SIG-M5 treated with dmso at 0.1 percent for 504 hours (cell line): ENCODE data around the gene AUNIP.

Source experiments
- DNase-seq: peaks from one replicate; lab custom pipeline; 2025; ENCODE audit not compliant: unreplicated experiment; lab: John Stamatoyannopoulos, UW

The AUNIP gene

GRCh38 chr1:25797939-25798338 is 61.3 kb downstream of the AUNIP start:
- DNase-seq, result peak; percentile 26

GRCh38 chr1:25796811-25797458 is 62.3 kb downstream of the AUNIP start:
- peak; percentile 72 for DNase-seq

DNA sequence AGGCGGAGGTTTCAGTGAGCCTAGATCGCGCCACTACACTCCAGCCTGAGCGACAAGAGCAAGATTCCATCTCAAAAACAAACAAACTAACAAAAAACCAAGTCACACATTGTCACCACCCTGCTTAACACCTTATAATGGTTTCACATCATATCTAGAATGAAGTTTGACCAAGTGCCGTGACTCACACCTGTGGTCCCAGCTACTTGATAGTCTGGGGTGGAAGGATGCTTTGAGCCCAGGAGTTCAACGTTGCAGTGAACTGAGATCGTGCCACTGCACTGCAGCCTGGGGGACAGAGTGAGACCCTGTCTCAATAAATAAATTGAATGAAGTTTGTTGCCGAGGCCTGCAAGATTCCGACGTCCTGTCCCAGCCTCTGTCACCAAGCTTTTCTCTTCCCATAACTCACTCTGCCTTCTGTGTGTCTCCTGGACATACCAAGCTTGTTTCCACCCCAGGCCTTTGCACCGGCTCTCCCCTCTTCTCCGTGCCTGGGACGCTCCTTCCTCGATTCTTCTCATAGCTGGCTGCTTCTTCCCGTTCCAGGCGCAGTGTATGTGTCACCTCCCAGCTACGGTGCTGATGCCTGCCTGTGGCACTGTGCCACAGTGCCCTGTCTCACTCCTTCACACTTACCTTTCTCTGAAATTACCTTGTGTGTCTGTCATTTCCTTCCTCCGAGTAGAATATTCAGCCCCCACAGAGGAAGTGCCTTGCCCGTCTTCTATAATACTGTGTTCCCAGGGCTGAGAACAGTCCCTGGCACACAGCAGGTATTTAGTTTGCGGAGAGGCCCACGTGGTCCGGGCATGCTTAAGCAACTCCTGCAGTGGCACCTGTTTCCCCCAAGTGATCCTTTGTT is 63.1 kb downstream of the AUNIP start:
- no peak for DNase-seq

GRCh38 chr1:25795211-25795610 is 64.0 kb downstream of the AUNIP start:
- DNase-seq, result no peak

GRCh38 chr1:25794325-25794724 is 64.9 kb downstream of the AUNIP start:
- no peak for DNase-seq

DNA sequence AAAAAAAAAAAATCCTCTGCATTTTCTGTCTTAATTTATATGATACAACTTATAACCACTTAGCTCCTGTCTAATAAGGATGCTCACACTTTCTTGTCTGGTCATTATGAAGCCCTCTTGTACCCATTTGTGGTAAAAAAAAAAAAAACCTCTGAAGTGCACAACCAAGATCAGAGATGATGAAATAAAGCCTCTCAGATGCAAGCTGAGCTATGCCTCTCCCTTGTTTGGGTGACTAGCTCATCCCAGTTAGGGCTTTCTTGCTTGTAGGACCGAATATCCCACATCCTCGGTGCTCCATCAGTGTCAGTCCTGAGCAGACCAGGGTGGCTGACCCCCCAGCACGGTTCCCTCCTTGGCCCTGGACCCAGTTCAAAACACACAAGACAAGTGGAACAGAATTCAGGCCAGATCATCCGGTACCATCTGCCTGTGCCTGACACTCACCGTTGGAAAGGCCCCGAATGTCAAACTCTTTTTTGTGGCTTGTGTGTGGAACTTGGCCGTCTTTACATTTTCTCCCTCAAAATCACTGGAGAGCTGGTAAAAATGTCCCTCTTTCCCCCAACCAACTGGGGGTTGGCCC is 65.6 kb downstream of the AUNIP start:
- no peak for DNase-seq

GRCh38 chr1:25792115-25792514 is 67.1 kb downstream of the AUNIP start:
- DNase-seq, result no peak

DNA sequence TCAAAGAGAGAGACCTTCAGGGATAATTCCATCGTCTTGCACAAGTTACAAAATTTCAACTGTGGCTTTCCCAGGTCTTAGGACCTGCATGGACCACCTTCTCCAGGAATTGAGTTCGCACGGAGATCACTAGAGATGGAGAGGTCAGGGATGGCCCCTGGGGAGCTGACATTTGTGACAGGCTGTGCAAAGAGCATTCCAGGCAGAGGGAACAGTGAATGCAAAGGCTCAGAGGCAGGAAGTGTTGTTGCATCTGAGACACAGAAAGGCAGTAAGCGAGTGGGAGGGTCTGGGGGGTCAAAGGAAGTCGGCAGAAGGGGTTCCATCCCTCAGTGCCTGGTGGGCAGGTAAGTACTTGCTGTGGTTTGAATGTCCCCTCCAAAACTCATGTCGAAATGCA is 68.8 kb downstream of the AUNIP start:
- DNase-seq, result no peak

DNA sequence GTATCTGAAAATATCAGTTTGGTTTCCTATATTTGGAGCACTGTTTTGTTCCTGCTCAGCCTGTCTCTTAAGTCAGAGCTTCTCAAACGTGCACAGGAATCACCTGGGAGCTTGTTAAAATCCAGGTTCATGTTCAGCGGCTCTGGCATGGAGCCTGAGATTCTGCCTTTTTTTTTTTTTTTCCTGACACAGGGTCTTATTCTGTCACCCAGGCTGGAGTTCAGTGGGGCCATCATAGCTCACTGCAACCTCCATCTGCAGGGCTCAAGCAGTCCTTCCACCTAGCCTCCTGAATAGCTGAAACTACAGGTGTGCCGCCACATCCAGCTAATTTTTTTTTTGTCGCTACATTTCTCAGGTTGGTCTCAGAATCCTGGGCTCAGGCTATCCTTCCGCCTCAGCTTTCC is 71.5 kb downstream of the AUNIP start:
- no peak for DNase-seq

DNA sequence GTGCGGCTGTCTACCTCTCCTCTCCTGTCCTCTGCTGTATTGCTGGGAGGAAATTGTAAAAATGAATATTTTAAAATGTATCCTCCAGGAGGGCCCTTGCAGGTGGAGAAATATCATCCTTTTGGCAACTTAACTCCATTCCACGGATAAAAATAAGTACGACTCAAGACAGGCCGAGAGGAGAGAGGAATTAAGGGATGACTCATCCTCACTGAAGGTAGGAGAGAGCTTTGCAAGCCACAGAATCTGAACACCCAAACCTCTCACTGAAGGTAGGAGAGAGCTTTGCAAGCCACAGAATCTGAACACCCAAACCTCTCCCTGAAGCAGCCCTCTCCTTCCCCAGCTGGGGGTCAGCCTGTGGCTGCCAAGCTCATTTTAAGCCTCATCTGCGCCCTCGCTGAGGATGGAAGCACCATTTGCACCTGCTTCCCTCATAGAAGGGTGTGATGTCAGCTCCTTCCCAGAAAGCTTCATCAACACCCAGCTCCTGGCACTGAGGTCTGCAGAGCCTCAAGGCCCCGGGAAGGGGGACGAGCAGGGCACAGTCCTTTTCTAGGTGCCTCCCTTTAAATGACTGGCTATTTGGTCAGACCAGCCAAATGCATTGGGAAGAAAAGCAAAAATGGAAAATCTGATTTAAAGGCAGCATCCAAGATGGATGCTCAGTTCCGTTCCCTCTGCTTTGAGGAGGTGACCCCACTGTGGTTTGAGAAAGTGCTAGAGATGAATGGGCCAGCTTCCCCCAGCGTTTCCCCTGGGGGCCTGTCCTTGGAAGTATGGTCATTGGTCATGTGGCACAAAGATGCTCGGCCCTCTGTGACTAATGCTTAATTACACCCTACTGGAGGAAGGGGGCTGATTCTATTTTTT is 72.1 kb downstream of the AUNIP start:
- DNase-seq, result no peak

DNA sequence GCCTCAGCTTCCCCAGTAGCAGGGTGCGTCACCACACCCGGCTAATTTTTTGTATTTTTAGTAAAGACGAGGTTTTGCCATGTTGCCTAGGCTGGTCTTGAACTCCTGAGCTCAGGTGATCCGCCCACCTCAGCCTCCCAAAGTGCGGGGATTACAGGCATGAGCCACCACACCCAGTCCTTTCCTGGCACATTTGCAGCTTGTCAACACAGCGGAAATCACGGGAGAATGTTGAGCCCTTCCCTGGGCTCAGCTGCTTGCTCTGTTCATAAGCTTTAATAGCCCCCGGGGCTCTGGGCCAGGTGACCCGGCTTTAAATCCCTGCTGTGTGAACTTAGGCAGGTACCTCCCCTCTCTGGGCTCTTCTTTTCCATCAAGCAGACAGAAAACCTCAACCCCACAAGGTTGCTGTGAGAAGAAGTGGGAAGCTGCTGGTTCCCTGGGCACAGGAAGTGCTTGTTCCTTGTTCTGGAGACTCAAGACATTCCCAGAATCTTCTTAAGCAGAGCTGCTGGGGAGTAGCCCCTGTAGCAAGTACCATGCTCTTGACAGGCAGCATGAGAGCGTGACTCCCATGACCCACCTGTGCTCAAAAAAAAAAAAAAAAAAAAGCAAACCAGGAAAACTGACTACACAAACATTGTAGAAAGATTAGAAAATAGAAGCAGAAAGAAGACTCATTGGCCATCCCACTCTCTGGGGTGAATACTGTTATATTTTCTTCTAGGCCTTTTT is 73.8 kb downstream of the AUNIP start:
- DNase-seq, result no peak

- no peak for DNase-seq
These were observed 74.6 kb downstream of the AUNIP start for GRCh38 chr1:25784575-25785051.
